ENCODE data around the gene MEIS2. TPM values are rescaled to one million over a fixed set of nuclear protein-coding genes. Genes with fewer than 3 reads are reported as not detected.

MEIS2 gene
- total and polyA plus RNA-seq, 9 donors, result 27.7 to 73.7 (median 47.7) TPM

GRCh38 chr15:36932070-36932469 is 168.3 kb downstream of the MEIS2 start:
- intact Hi-C loops (cut with DNase I), result no loop called here
- Histone ChIP-seq H3K4me3 (no peak overlapping the region), H3K4me1 (ENCODE audit: insufficient read depth) (no peaks in the 10 kb centered on the region), H3K36me3 (no peaks in the 10 kb centered on the region), H3K9me3 (no peaks in the 10 kb centered on the region), H3K27ac (no peak overlapping the region), H3K27me3 (no peaks in the 10 kb centered on the region)
- TF ChIP-seq EP300 (IDR thresholded peaks at IDR 0.05), result no peak
- no peak for TF ChIP-seq CTCF (IDR thresholded peaks at IDR 0.05)
- no peak for TF ChIP-seq POLR2A (IDR thresholded peaks at IDR 0.05)
- 91 to 94% (median 92%) methylated on average over 5 of the region's 5 CpGs for WGBS, 3 donors
- DNase-seq, result no peak

DNA sequence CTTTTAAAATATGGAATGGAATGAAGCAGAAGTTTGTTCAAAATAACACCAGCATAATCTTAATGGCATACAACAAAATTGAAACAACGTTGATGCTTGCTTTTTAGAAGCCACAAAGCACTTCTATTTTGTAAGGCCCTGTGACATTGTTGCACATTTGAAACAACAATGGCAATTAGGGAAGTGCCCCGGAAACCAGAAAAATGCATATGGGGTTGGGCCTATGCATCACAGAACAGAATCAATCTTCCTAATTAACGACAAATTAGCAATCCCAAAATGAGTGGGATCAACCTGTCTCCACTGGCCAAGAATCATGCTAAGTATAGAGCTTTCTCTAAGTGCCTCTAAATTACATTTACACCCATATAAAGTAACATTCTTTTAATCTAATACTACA is 168.9 kb downstream of the MEIS2 start:
- TF ChIP-seq EP300 (IDR thresholded peaks at IDR 0.05) (no peak), CTCF (IDR thresholded peaks at IDR 0.05) (no peak), POLR2A (IDR thresholded peaks at IDR 0.05) (no peak)
- H3K27ac ChIP-seq, result no peak overlapping the region
- H3K4me1 ChIP-seq (ENCODE audit: insufficient read depth), result no peaks in the 10 kb centered on the region
- no peaks in the 10 kb centered on the region for H3K27me3 ChIP-seq
- DNase-seq, result no peak
- H3K36me3 ChIP-seq, result no peaks in the 10 kb centered on the region
- H3K9me3 ChIP-seq, result no peaks in the 10 kb centered on the region
- H3K4me3 ChIP-seq, result no peak overlapping the region
- WGBS, 3 donors, result 79 to 84% (median 83%) methylated on average over 3 of the region's 3 CpGs
- intact Hi-C loops (cut with DNase I), result no loop called here

DNA sequence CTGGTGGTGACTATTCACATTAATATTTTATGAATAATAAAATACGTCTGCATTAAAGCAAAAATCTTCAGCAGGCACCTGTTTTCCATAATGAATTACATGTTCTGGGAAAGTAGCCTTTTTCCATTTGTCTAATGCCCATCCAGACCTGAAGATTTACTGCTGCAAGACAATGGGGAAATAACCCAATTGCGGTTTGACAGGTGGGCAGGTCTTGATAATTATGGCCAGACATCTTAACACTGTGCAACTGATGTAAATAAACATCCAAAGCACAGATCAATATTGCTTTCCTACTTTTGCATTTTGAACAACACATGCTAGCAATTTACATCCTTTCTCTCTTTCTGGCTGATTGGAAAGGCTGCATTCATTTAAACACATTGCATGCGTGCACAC is 173.9 kb downstream of the MEIS2 start:
- Histone ChIP-seq H3K9me3 (no peaks in the 10 kb centered on the region), H3K4me1 (ENCODE audit: insufficient read depth) (peaks cover 3% of the 10 kb centered on the region), H3K36me3 (no peaks in the 10 kb centered on the region), H3K27ac (no peak overlapping the region), H3K27me3 (no peaks in the 10 kb centered on the region), H3K4me3 (no peak overlapping the region)
- no peak for TF ChIP-seq EP300 (IDR thresholded peaks at IDR 0.05)
- no peak for TF ChIP-seq POLR2A (IDR thresholded peaks at IDR 0.05)
- TF ChIP-seq CTCF (IDR thresholded peaks at IDR 0.05), result no peak
- no peak for DNase-seq
- WGBS, 3 donors, result 75 to 90% (median 88%) methylated on average over 3 of the region's 3 CpGs
- intact Hi-C loops (cut with DNase I), result no loop called here

DNA sequence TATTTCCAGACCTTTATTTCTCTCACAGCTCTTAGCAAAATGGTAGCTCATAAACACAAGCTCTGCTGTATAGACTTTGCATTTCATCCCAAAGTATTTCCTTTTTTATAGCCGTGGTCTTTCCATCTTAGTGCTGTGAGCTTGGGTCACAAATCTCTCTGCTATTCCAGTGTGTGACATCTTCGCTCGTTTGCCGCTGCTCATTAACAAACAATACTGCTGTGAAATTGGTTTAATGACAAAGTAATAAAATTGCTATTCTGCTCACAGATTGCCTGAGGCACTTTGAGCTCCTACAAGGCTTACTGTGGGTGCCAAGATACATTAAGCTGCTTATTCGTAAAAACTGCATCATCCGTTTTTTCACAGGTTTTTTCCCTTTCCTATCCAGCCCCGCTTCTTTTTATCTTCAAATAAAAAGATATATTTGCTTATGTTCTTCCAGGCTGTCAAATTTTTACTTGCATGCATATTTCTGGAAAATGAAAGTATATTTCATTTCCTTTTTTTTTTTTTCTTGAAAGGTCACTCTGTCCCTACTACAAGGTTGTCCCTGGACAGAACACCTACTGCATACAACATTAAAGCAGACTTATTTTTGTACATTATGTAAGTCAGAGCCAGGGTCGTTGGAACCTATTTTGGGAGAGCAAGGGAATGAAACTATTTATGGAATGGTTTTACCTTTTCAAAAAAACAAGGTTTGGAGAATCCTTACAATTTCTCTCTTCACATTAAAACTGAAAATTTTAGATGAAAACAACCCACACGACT is 174.5 kb downstream of the MEIS2 start:
- no peaks in the 10 kb centered on the region for H3K36me3 ChIP-seq
- H3K4me3 ChIP-seq, result no peak overlapping the region
- 69 to 83% (median 81%) methylated on average over 9 of the region's 9 CpGs for whole genome bisulfite sequencing, 3 donors
- peaks cover 4% of the 10 kb centered on the region for H3K4me1 ChIP-seq (ENCODE audit: insufficient read depth)
- no peaks in the 10 kb centered on the region for H3K27me3 ChIP-seq
- no peaks in the 10 kb centered on the region for H3K9me3 ChIP-seq
- no peak overlapping the region for H3K27ac ChIP-seq
- intact Hi-C loops (cut with DNase I), result no loop called here
- DNase-seq, result no peak
- TF ChIP-seq CTCF (IDR thresholded peaks at IDR 0.05), result no peak
- no peak for TF ChIP-seq POLR2A (IDR thresholded peaks at IDR 0.05)
- TF ChIP-seq EP300 (IDR thresholded peaks at IDR 0.05), result no peak
